HG03066 (cell line): ENCODE data around the gene EEF1AKMT3.

Experiments used
- ATAC-seq: cut with Tn5 transposase; IDR thresholded peaks from one replicate; pipeline ENCODE4 v1.9.1; 2021; ENCODE audit warnings: low read depth; ENCODE audit not compliant: unreplicated experiment

Gene EEF1AKMT3

GRCh38 chr12:57772429-57773322 lies at the start of gene EEF1AKMT3:
TSS of gene EEF1AKMT3 (plus strand) at chr12:57772614. CDS start at chr12:57772725, 111 bp downstream.
- peak; percentile 24 for ATAC-seq

- no peak for ATAC-seq
Measured at GRCh38 chr12:57722716-57723629, 49.4 kb upstream of the EEF1AKMT3 start.

DNA sequence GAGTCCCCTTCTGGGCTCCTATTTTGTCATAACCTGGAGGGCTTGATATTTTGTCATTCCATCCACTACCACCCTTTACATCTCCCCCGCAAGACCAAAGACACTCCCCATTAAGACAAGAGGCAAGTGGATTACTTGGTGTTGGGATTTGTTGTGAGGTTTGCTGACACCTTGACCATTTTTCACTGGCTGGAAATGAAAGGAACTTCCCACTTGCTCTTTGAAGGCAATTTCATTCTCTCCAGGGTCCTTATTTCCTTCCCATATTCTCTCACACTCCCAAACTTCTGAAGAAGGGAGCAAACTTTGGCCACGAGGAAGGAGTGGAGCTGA lies 48.8 kb upstream of the EEF1AKMT3 start:
- ATAC-seq, result no peak

DNA sequence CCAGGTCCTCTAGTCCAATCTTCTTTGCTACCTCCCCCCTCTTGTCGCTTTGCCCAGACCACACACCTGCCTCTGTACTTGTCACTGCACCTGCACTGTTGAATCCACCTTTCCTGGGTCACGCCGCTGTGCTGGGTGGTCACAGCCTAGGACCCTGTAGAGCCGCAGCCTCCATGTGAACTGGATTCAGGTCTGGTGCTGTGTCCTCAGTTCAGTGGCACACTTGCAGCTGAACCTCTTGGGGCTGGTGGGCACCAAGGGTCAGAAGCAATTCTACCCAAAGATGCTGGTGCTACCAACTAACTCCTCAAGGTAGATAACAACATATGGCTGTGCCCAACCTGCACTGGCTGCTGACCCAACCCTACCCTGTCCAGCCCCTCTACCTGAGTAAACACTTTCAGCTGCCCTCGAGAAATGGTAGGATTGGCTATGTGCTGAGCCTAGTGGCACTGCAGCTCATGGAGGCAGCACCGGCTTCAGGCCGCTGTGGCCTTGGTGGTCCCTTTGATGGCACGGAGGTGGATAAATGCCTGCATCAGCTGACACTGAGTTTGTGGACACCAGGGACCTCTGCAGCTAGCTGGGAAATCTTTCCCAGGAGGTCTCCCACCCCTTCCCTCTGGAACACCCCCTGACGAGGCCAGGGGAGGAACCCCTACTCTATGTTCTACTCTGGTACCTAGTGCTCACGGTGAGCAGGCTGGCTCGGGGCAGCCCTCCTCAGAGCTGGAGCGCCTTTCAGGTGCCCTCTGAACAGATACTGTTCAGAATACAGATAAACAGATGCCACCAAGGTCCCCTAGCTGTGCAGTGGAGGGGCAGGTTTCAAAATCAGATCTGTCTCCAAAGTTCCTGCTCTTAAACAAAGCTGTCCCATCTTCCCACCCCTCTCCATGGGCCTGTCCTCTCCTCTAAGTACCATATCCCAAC lies 48.1 kb upstream of the EEF1AKMT3 start:
- ATAC-seq, result no peak

GRCh38 chr12:57724936-57725740 lies 47.3 kb upstream of the EEF1AKMT3 start:
- ATAC-seq, result no peak

DNA sequence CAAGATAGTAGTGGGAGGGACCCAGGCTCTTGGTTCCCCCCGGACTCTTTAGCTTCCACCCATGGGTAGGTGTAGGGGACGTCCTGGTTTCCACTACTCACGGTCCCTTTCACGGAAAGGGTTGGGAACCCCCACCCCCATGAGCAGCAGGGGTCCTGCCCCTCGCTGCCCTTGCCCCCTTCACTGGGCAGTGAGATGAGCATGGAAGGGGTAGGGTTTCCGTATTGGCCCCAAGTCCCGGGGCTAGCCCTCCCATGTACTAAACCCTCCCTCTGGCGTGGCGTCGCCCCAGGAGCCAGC lies 46.6 kb upstream of the EEF1AKMT3 start:
- no peak for ATAC-seq

- no peak for ATAC-seq
Measured at GRCh38 chr12:57726151-57726883, 46.1 kb upstream of the EEF1AKMT3 start.

- ATAC-seq, result no peak
Measured at GRCh38 chr12:57726884-57727757, 45.3 kb upstream of the EEF1AKMT3 start.

- ATAC-seq, result no peak
Measured at GRCh38 chr12:57727758-57728395, 44.5 kb upstream of the EEF1AKMT3 start.

- ATAC-seq, result no peak
Measured at GRCh38 chr12:57729321-57729844, 43.0 kb upstream of the EEF1AKMT3 start.

DNA sequence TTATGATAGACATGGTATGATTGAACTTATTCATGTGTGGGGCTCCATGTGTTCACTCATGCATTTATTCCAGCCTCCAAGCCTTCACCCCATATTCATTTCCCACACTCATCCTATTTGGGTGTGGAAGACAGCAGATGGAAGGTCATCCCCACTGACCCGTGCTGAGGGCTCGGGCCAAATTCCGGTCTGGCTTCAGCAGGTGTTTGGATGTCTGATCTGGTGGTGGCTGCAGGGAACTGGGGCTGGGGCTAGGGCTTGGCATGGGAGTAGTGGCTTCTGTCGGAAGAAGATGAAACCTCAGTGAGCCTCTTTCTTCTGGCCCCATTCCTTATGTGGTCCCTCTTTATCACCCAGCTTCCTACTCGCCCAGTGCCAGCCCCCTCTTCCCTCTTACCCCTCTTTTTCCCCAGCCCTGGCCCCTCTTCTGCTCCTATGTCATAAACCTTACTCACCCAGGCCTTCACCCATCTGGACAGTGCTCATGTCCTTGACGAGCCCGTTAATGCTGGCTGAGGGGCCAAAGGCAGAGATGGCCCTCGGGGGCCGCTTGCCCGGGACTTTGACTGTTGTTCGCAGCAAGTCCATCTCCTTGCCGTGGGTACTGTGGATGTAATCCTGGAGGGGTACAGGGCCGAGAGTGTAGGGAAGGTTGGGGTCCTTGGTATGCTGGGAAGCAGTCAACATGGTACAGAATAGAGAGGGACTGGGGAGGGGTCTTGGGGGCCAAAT lies 41.9 kb upstream of the EEF1AKMT3 start:
- no peak for ATAC-seq

- no peak for ATAC-seq
Measured at GRCh38 chr12:57731411-57732080, 40.9 kb upstream of the EEF1AKMT3 start.

DNA sequence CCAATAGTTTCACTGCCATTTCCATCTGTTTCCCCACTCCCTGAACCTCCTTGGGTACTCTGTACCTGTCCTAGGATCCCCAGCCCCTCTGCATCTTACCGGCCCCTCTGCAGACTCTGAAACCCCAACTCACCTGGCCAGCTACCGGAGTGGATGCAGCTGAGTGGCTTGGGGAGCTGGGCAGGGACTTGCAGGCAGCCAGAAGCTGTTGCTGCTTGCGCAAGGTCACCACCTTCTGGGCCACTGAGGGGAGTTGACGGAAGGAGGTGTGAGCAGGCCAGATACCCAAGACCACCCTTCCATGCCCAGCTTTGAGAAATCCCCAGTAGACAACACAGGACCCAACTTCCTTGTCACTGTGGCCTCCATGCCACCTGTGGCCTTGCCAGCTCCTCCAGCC lies 40.1 kb upstream of the EEF1AKMT3 start:
- no peak for ATAC-seq

GRCh38 chr12:57732726-57733593 lies 39.5 kb upstream of the EEF1AKMT3 start:
- ATAC-seq, result no peak

DNA sequence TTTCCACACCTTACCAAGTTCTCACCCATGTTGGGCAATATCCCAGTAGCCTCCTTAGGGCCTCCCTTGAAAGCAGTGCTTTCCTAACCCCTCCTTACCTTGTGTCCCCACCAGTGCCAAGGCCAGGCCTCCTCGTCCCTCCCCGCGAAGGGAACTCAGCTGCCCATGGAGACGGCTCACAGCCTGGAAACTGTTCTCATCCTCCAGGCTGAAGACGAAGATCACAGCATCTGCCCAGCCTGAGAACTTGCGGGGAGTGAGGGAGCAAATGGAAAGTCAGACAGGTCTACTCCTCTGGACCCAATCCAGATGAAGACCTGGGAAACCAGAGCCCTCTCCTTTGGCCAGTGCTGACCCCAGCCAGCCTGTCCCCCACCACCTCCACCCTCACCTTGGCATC lies 38.5 kb upstream of the EEF1AKMT3 start:
- no peak for ATAC-seq
